CD4-positive, alpha-beta T cell (primary cell): Measurements from ENCODE around the gene CCDC102B. TPM values are rescaled to one million over a fixed set of nuclear protein-coding genes. Genes with fewer than 3 reads are reported as not detected.

Source experiments
- ATAC-seq: fragments of 200-7000 bp; cut with Tn5 transposase; one replicate; pipeline ENCODE4 v1.10.0; 2022; ENCODE audit warnings: mild to moderate bottlenecking; ENCODE audit not compliant: poor library complexity
- CTCF ChIA-PET: fragments of 350-600 bp; sonication (Branson Sonifier 250); formaldehyde crosslinking; loops from one replicate; lab custom pipeline; 2021; ENCODE audit warnings: antibody characterized with exemption, inconsistent platforms; lab: Charles Lee
- POLR2A ChIA-PET: fragments of 350-600 bp; sonication (Branson Sonifier 250); formaldehyde crosslinking; loops from one replicate; lab custom pipeline; 2021; ENCODE audit warnings: antibody characterized with exemption, inconsistent platforms; lab: Charles Lee
- DNase-seq, 14 experiments: peaks; one replicate each; pipeline ENCODE4 v3.0.0-alpha.2; 2013 to 2020; ENCODE audit warnings: mixed read lengths in 2 of 14
- H3K27ac ChIP-seq, 2 donors: one replicate each; pipeline versions ENCODE4 v1.5.1 to v1.7.0; 2013; ENCODE audit warnings: low read length in 2 of 2, low read depth in 1 of 2, mild to moderate bottlenecking in 1 of 2
- H3K27me3 ChIP-seq, 2 experiments: 1 replicate in 1 of 2; 2 replicates in 1 of 2; pipeline versions ENCODE4 v1.6.1 to v1.7.0; 2013; ENCODE audit warnings: low read length in 2 of 2, control low read depth in 1 of 2, mild to moderate bottlenecking in 1 of 2, moderate library complexity in 1 of 2; ENCODE audit not compliant: insufficient read depth in 2 of 2, control insufficient read depth in 1 of 2
- H3K36me3 ChIP-seq: one replicate; pipeline ENCODE4 v1.6.1; 2013; ENCODE audit warnings: low read length, control low read depth; ENCODE audit not compliant: insufficient read depth
- H3K4me1 ChIP-seq: one replicate; pipeline ENCODE4 v1.6.1; 2013; ENCODE audit warnings: low read length, control low read depth; ENCODE audit not compliant: insufficient read depth
- H3K4me3 ChIP-seq: one replicate; pipeline ENCODE4 v1.5.1; 2013; ENCODE audit warnings: mild to moderate bottlenecking, low read length, moderate library complexity
- H3K9me3 ChIP-seq, 2 experiments: 1 replicate in 1 of 2; 2 replicates in 1 of 2; pipeline versions ENCODE4 v1.6.1 to v1.7.0; 2013; ENCODE audit warnings: low read length in 2 of 2, mild to moderate bottlenecking in 2 of 2, control low read depth in 1 of 2, moderate library complexity in 1 of 2; ENCODE audit not compliant: control insufficient read depth in 1 of 2, insufficient read depth in 1 of 2
- H3K27ac Mint-ChIP-seq: one replicate; pipeline ENCODE4 v1.8.0; 2020; ENCODE audit warnings: mixed read lengths
- H3K27me3 Mint-ChIP-seq: one replicate; pipeline ENCODE4 v1.8.0; 2021; ENCODE audit warnings: mixed read lengths
- H3K36me3 Mint-ChIP-seq: one replicate; pipeline ENCODE4 v1.8.0; 2021; ENCODE audit warnings: low read depth, mixed read lengths
- H3K4me1 Mint-ChIP-seq: one replicate; pipeline ENCODE4 v1.8.0; 2021; ENCODE audit warnings: low read depth, mixed read lengths
- H3K4me3 Mint-ChIP-seq: one replicate; pipeline ENCODE4 v1.8.0; 2020; ENCODE audit warnings: mild to moderate bottlenecking, mixed read lengths
- H3K9me3 Mint-ChIP-seq: one replicate; pipeline ENCODE4 v1.8.0; 2020; ENCODE audit warnings: mixed read lengths
- intact Hi-C, 2 experiments: fragments of 100-400 bp; cut with DNase I in 1 of 2; cut with micrococcal nuclease in 1 of 2; formaldehyde crosslinking; loops; one replicate each; pipeline versions ENCODE4 v1.15.1 to v1.9.0; 2023 to 2025; cut with DNase I, micrococcal nuclease
- total RNA-seq, 174 experiments: library from RNA in 2 of 174; stranded (reverse) in 2 of 174; gene quantifications; one replicate each; pipeline ENCODE4 v1.2.3 and lab custom pipeline; 2021 to 2026
- TF ChIP-seq, protein P1 (sequence below): fragments of 200-600 bp; IDR thresholded peaks from one replicate; pipeline ENCODE4 v1.8.0; 2022; ENCODE audit warnings: antibody characterized with exemption, mild to moderate bottlenecking

Gene CCDC102B
- total RNA-seq, 2 experiments from 2014 or later = 2.6 to 3.0 TPM

- no peaks in the 10 kb centered on the region for H3K9me3 Mint-ChIP-seq
- CTCF ChIA-PET = no interaction called here
Observed at GRCh38 chr18:68837665-68838451, 40.0 kb downstream of the CCDC102B start.

GRCh38 chr18:68839701-68840100, 41.8 kb downstream of the CCDC102B start:
- H3K27ac ChIP-seq = no peak overlapping the region
- no peaks in the 10 kb centered on the region for H3K4me1 Mint-ChIP-seq
- ATAC-seq (no peak), DNase-seq (no peak)
- intact Hi-C loops = no loop called here
- no peaks in the 10 kb centered on the region for H3K27me3 Mint-ChIP-seq
- H3K9me3 Mint-ChIP-seq = no peaks in the 10 kb centered on the region
- H3K27me3 ChIP-seq = no peaks in the 10 kb centered on the region
- TF ChIP-seq, protein P1, sequence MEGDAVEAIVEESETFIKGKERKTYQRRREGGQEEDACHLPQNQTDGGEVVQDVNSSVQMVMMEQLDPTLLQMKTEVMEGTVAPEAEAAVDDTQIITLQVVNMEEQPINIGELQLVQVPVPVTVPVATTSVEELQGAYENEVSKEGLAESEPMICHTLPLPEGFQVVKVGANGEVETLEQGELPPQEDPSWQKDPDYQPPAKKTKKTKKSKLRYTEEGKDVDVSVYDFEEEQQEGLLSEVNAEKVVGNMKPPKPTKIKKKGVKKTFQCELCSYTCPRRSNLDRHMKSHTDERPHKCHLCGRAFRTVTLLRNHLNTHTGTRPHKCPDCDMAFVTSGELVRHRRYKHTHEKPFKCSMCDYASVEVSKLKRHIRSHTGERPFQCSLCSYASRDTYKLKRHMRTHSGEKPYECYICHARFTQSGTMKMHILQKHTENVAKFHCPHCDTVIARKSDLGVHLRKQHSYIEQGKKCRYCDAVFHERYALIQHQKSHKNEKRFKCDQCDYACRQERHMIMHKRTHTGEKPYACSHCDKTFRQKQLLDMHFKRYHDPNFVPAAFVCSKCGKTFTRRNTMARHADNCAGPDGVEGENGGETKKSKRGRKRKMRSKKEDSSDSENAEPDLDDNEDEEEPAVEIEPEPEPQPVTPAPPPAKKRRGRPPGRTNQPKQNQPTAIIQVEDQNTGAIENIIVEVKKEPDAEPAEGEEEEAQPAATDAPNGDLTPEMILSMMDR = no peak
- ChIA-PET POLR2A (no interaction called here), CTCF (no interaction called here)
- no peaks in the 10 kb centered on the region for H3K36me3 Mint-ChIP-seq
- no peak overlapping the region for H3K27ac Mint-ChIP-seq
- H3K36me3 ChIP-seq = no peaks in the 10 kb centered on the region
- no peak overlapping the region for H3K4me3 ChIP-seq
- no peaks in the 10 kb centered on the region for H3K4me1 ChIP-seq
- H3K9me3 ChIP-seq = no peaks in the 10 kb centered on the region
- H3K4me3 Mint-ChIP-seq = no peak overlapping the region

More at GRCh38 chr18:68837665-68838451, 40.0 kb downstream of the CCDC102B start:
- Histone ChIP-seq H3K9me3 (no peaks in the 10 kb centered on the region), H3K4me3 (no peak overlapping the region), H3K27me3 (no peaks in the 10 kb centered on the region), H3K27ac (no peak overlapping the region), H3K36me3 (no peaks in the 10 kb centered on the region), H3K4me1 (no peaks in the 10 kb centered on the region)
- Mint-ChIP-seq H3K27ac (no peak overlapping the region), H3K4me3 (no peak overlapping the region), H3K4me1 (no peaks in the 10 kb centered on the region), H3K36me3 (no peaks in the 10 kb centered on the region), H3K27me3 (no peaks in the 10 kb centered on the region)
- TF ChIP-seq, protein P1 = no peak
- DNase-seq (no peak), ATAC-seq (no peak)
- intact Hi-C loops = no loop called here
- POLR2A ChIA-PET = no interaction called here

DNA sequence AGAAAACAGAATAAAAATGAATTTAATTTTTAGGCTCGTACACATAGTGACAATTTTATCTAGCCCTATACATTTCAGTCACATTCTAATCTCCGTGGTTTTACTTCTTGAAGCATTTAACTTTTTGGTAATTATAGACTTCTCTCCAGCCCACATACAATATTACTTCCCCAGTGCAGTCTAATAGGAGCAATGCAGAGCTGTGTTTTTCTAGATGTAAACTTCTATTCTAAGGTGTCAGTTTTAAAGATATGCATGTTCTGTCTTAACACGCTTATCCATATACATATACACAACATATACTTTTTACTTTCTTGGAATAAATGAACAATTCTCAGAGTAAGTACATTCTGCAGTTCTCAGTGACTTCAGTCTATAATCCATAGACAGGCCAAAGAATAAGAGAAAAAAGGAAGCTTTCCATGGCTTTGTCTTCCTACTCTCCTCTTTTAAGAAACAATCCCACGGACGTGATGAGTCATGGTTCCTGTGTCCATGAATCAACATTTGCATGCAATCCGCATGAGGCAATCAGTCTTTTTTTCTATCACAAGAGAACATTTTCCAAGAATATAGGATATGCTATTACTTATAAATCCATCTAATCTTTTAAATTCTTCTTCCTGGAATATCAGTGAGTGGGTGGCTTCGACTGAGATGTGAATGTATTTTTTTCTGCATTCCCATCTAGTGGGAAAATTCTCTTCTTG, 42.8 kb downstream of the CCDC102B start:
- Histone ChIP-seq H3K9me3 (no peaks in the 10 kb centered on the region), H3K4me3 (no peak overlapping the region), H3K27ac (no peak overlapping the region), H3K4me1 (no peaks in the 10 kb centered on the region), H3K27me3 (no peaks in the 10 kb centered on the region), H3K36me3 (no peaks in the 10 kb centered on the region)
- intact Hi-C loops = no loop called here
- H3K4me3 Mint-ChIP-seq = no peak overlapping the region
- CTCF ChIA-PET = no interaction called here
- no peaks in the 10 kb centered on the region for H3K4me1 Mint-ChIP-seq
- TF ChIP-seq, protein P1 = no peak
- H3K27me3 Mint-ChIP-seq = no peaks in the 10 kb centered on the region
- no peak for ATAC-seq
- H3K36me3 Mint-ChIP-seq = no peaks in the 10 kb centered on the region
- peak in 2 of 14 experiments; percentile 34 to 51 for DNase-seq
- H3K27ac Mint-ChIP-seq = no peak overlapping the region
- POLR2A ChIA-PET = no interaction called here
- no peaks in the 10 kb centered on the region for H3K9me3 Mint-ChIP-seq
